SW480 (cell line): ENCODE results near the gene R3HDM2.
"Not testable (repeated sequence)": the region's sequence is repeated elsewhere in the genome, so short reads cannot be mapped to it uniquely, and the experiment has no call there.

Source experiments
- DNase-seq: peaks from one replicate; pipeline ENCODE4 v3.0.0-alpha.2; 2016; ENCODE audit warnings: low spot score

Gene R3HDM2

GRCh38 chr12:57377103-57377840, 53.6 kb downstream of the R3HDM2 start:
- DNase-seq, result no peak

GRCh38 chr12:57372233-57372632, 58.6 kb downstream of the R3HDM2 start:
- no peak for DNase-seq

GRCh38 chr12:57370696-57371095, 60.1 kb downstream of the R3HDM2 start:
- DNase-seq, result no peak

GRCh38 chr12:57370072-57370471, 60.8 kb downstream of the R3HDM2 start:
- no peak for DNase-seq

- DNase-seq, result no peak
Measured at GRCh38 chr12:57369202-57369601, 61.6 kb downstream of the R3HDM2 start.

- DNase-seq, result no peak
Measured at GRCh38 chr12:57368349-57369095, 62.3 kb downstream of the R3HDM2 start.

- DNase-seq, result no peak
Measured at GRCh38 chr12:57367121-57367520, 63.7 kb downstream of the R3HDM2 start.

- DNase-seq, result no peak
Measured at GRCh38 chr12:57366315-57366714, 64.5 kb downstream of the R3HDM2 start.

- DNase-seq, result not testable (repeated sequence)
Measured at GRCh38 chr12:57364156-57364555, 66.7 kb downstream of the R3HDM2 start.

GRCh38 chr12:57360468-57360867, 70.4 kb downstream of the R3HDM2 start:
- no peak for DNase-seq

- no peak for DNase-seq
Measured at GRCh38 chr12:57358646-57359045, 72.2 kb downstream of the R3HDM2 start.

- DNase-seq, result no peak
Measured at GRCh38 chr12:57355734-57356133, 75.1 kb downstream of the R3HDM2 start.

GRCh38 chr12:57352166-57352565, 78.7 kb downstream of the R3HDM2 start:
- DNase-seq, result no peak

GRCh38 chr12:57347284-57347683, 83.6 kb downstream of the R3HDM2 start:
- DNase-seq, result no peak

- DNase-seq, result no peak
Measured at GRCh38 chr12:57343703-57344378, 87.0 kb downstream of the R3HDM2 start.

- no peak for DNase-seq
Measured at GRCh38 chr12:57342207-57342691, 88.6 kb downstream of the R3HDM2 start.

GRCh38 chr12:57341275-57341990, 89.4 kb downstream of the R3HDM2 start:
- no peak for DNase-seq

GRCh38 chr12:57340104-57340503, 90.7 kb downstream of the R3HDM2 start:
- DNase-seq, result no peak

GRCh38 chr12:57336299-57336698, 94.5 kb downstream of the R3HDM2 start:
- not testable (repeated sequence) for DNase-seq

- no peak for DNase-seq
Measured at GRCh38 chr12:57334219-57334618, 96.6 kb downstream of the R3HDM2 start.

- DNase-seq, result no peak
Measured at GRCh38 chr12:57332646-57333312, 98.1 kb downstream of the R3HDM2 start.

GRCh38 chr12:57330992-57331391, 99.9 kb downstream of the R3HDM2 start:
- DNase-seq, result no peak
